B cell (primary cell): ENCODE results near the gene ARID4B. TPM values are rescaled to one million over a fixed set of nuclear protein-coding genes. Genes with fewer than 3 reads are reported as not detected.

Source experiments
- ATAC-seq: fragments of 200-7000 bp; cut with Tn5 transposase; one replicate; pipeline ENCODE4 v1.10.0; 2021; ENCODE audit warnings: low read depth, mild to moderate bottlenecking, moderate number of reproducible peaks, moderate library complexity
- CTCF ChIA-PET: fragments of 350-600 bp; sonication (Branson Sonifier 250); formaldehyde crosslinking; loops from one replicate; lab custom pipeline; 2021; ENCODE audit warnings: antibody characterized with exemption, inconsistent platforms; lab: Charles Lee
- POLR2A ChIA-PET: fragments of 350-600 bp; sonication (Branson Sonifier 250); formaldehyde crosslinking; loops from one replicate; lab custom pipeline; 2021; ENCODE audit warnings: antibody characterized with exemption; lab: Charles Lee
- DNase-seq: peaks from one replicate; pipeline ENCODE4 v3.0.0; 2013
- H2AFZ ChIP-seq: 2 replicates; pipeline ENCODE4 v1.6.1; 2012; ENCODE audit warnings: mild to moderate bottlenecking, low read depth, low read length; ENCODE audit not compliant: insufficient read depth, poor library complexity, severe bottlenecking
- H3K27ac ChIP-seq, 2 donors: 1 replicate in 1 of 2; 2 replicates in 1 of 2; pipeline ENCODE4 v1.5.1; 2012 to 2013; ENCODE audit warnings: low read length in 2 of 2, mild to moderate bottlenecking in 2 of 2, moderate library complexity in 1 of 2
- H3K27me3 ChIP-seq, 4 experiments: fragments of 200-600 bp in 1 of 4; sonication (generic) in 1 of 4; replicated peaks in 1 of 4; 1 replicate in 2 of 4; 2 replicates in 2 of 4; pipeline versions ENCODE4 v1.6.1 to v1.7.0; 2013 to 2016; ENCODE audit warnings: low read length in 3 of 4, mild to moderate bottlenecking in 2 of 4, mixed read lengths in 1 of 4, moderate library complexity in 1 of 4; ENCODE audit not compliant: insufficient read depth in 4 of 4, control insufficient read depth in 3 of 4; ENCODE audit errors: control extremely low read depth in 1 of 4
- H3K36me3 ChIP-seq, 2 experiments: replicated peaks in 1 of 2; 1 replicate in 1 of 2; 2 replicates in 1 of 2; pipeline versions ENCODE4 v1.6.1 to v1.7.1; 2013; ENCODE audit warnings: low read length in 1 of 2; ENCODE audit not compliant: insufficient read depth in 2 of 2, control insufficient read depth in 1 of 2; ENCODE audit errors: control extremely low read depth in 1 of 2, extremely low read depth in 1 of 2
- H3K4me1 ChIP-seq, 2 donors: fragments of 200-600 bp in 1 of 2; sonication (generic) in 1 of 2; 1 replicate in 1 of 2; 2 replicates in 1 of 2; pipeline versions ENCODE4 v1.5.1 to v1.6.1; 2013 to 2017; ENCODE audit warnings: low read length in 2 of 2; ENCODE audit not compliant: control insufficient read depth in 2 of 2, insufficient read depth in 2 of 2
- H3K4me2 ChIP-seq: replicated peaks from 2 replicates; pipeline ENCODE3; 2012; ENCODE audit warnings: mild to moderate bottlenecking, low read depth, low read length; ENCODE audit not compliant: poor library complexity, severe bottlenecking
- H3K4me3 ChIP-seq, 5 experiments: fragments of 200-600 bp in 1 of 5; sonication (generic) in 1 of 5; 1 replicate in 3 of 5; 2 replicates in 2 of 5; pipeline versions ENCODE4 v1.5.1 to v1.7.0; 2011 to 2016; ENCODE audit warnings: low read length in 4 of 5, mild to moderate bottlenecking in 4 of 5, low read depth in 2 of 5, control low read depth in 1 of 5, moderate library complexity in 1 of 5; ENCODE audit not compliant: insufficient read depth in 1 of 5; ENCODE audit errors: control extremely low read depth in 1 of 5, extremely low read depth in 1 of 5
- H3K79me2 ChIP-seq: fragments of 200-600 bp; sonication (generic); one replicate; pipeline ENCODE4 v1.6.0; 2016; ENCODE audit warnings: low read length; ENCODE audit not compliant: control insufficient read depth, insufficient read depth
- H3K9ac ChIP-seq: fragments of 200-600 bp; sonication (generic); 2 replicates; pipeline ENCODE4 v1.6.1; 2017; ENCODE audit warnings: mild to moderate bottlenecking, low read length, moderate library complexity
- H3K9me3 ChIP-seq, 3 donors: one replicate each; pipeline versions ENCODE4 v1.6.1 to v1.7.1; 2013; ENCODE audit warnings: low read length in 2 of 3; ENCODE audit not compliant: control insufficient read depth in 2 of 3, insufficient read depth in 1 of 3; ENCODE audit errors: control extremely low read depth in 1 of 3
- H4K20me1 ChIP-seq: 2 replicates; pipeline ENCODE4 v1.6.0; 2012; ENCODE audit warnings: mild to moderate bottlenecking, low read length; ENCODE audit not compliant: insufficient read depth, control insufficient read depth, poor library complexity, severe bottlenecking
- H3K27ac Mint-ChIP-seq: one replicate; pipeline ENCODE4 v1.8.0; 2021; ENCODE audit warnings: mixed read lengths
- H3K27me3 Mint-ChIP-seq: one replicate; pipeline ENCODE4 v1.8.0; 2021; ENCODE audit warnings: mixed read lengths
- H3K4me1 Mint-ChIP-seq: one replicate; pipeline ENCODE4 v1.8.0; 2021; ENCODE audit warnings: mixed read lengths
- H3K4me3 Mint-ChIP-seq: one replicate; pipeline ENCODE4 v1.8.0; 2021; ENCODE audit warnings: mixed read lengths
- H3K9me3 Mint-ChIP-seq: one replicate; pipeline ENCODE4 v1.8.0; 2022; ENCODE audit warnings: mixed read lengths; ENCODE audit not compliant: insufficient read depth
- EZH2 ChIP-seq: IDR thresholded peaks from 2 replicates; pipeline ENCODE4 v1.6.1; 2012; ENCODE audit warnings: borderline replicate concordance, low read depth, mild to moderate bottlenecking, moderate library complexity, low read length; ENCODE audit not compliant: insufficient read depth, poor library complexity, severe bottlenecking
- WGBS: methylation state at CpG from one replicate; pipeline ENCODE4 v1.1.5; 2013; ENCODE audit warnings: missing lambda C conversion rate; ENCODE audit not compliant: insufficient coverage; 5-methylcytosine and 5-hydroxymethylcytosine counted together
- intact Hi-C: fragments of 100-400 bp; cut with micrococcal nuclease; formaldehyde crosslinking; loops from one replicate; pipeline ENCODE4 v1.10.0; 2022
- polyA plus RNA-seq: library from polyadenylated mRNA; depleted of rRNA; stranded (reverse); fragments of >200 nt; gene quantifications from 2 replicates; pipeline ENCODE4 v1.2.3, GENCODE V29; 2012
- total RNA-seq, 2 donors: library from RNA; stranded (reverse); fragments of 120-200 nt in 1 of 2; gene quantifications; 1 replicate in 1 of 2; 2 replicates in 1 of 2; pipeline versions ENCODE4 v1.2.3 to v1.2.4, GENCODE V29; 2013 to 2022
- TF ChIP-seq, protein P1 (sequence below): fragments of 200-600 bp; IDR thresholded peaks from one replicate; pipeline ENCODE4 v1.8.0; 2022; ENCODE audit warnings: antibody characterized with exemption, mild to moderate bottlenecking

ARID4B gene
- total and polyA plus RNA-seq, 2 donors (not counting 1 experiment from before 2014, with no cell fraction given), result 13.2 to 110 TPM

GRCh38 chr1:235341334-235341733 lies 13.4 kb upstream of the ARID4B start:
- peaks cover 6% of the 10 kb centered on the region for H3K4me1 Mint-ChIP-seq
- Histone ChIP-seq H3K4me2 (no peak overlapping the region), H3K27me3 (no peaks in the 10 kb centered on the region), H3K27ac (no peak overlapping the region), H4K20me1 (peaks cover 5% of the 10 kb centered on the region), H3K4me1 (peaks cover 6 to 7% of the 10 kb centered on the region in 2 donors), H2AFZ (no peak overlapping the region), H3K9me3 (no peaks in the 10 kb centered on the region), H3K79me2 (peaks cover 38% of the 10 kb centered on the region), H3K36me3 (peaks cover 8 to 31% of the 10 kb centered on the region in 2 experiments), H3K4me3 (no peak overlapping the region), H3K9ac (no peak overlapping the region)
- intact Hi-C loops, result no loop called here
- H3K27me3 Mint-ChIP-seq, result no peaks in the 10 kb centered on the region
- ATAC-seq, result no peak
- TF ChIP-seq, protein P1, sequence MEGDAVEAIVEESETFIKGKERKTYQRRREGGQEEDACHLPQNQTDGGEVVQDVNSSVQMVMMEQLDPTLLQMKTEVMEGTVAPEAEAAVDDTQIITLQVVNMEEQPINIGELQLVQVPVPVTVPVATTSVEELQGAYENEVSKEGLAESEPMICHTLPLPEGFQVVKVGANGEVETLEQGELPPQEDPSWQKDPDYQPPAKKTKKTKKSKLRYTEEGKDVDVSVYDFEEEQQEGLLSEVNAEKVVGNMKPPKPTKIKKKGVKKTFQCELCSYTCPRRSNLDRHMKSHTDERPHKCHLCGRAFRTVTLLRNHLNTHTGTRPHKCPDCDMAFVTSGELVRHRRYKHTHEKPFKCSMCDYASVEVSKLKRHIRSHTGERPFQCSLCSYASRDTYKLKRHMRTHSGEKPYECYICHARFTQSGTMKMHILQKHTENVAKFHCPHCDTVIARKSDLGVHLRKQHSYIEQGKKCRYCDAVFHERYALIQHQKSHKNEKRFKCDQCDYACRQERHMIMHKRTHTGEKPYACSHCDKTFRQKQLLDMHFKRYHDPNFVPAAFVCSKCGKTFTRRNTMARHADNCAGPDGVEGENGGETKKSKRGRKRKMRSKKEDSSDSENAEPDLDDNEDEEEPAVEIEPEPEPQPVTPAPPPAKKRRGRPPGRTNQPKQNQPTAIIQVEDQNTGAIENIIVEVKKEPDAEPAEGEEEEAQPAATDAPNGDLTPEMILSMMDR, result no peak
- TF ChIP-seq EZH2, result no peak
- DNase-seq, result no peak
- no peak overlapping the region for H3K27ac Mint-ChIP-seq
- WGBS, result 100% methylated on average over 1 of the region's 1 CpG
- ChIA-PET POLR2A (no interaction called here), CTCF (no interaction called here)
- no peak overlapping the region for H3K4me3 Mint-ChIP-seq
- H3K9me3 Mint-ChIP-seq, result no peaks in the 10 kb centered on the region

GRCh38 chr1:235339746-235340145 lies 11.8 kb upstream of the ARID4B start:
- TF ChIP-seq EZH2, result no peak
- TF ChIP-seq, protein P1, result no peak
- Histone ChIP-seq H3K4me3 (no peak overlapping the region), H3K27ac (no peak overlapping the region), H3K79me2 (peaks cover 53% of the 10 kb centered on the region), H4K20me1 (peaks cover 9% of the 10 kb centered on the region), H3K9me3 (no peaks in the 10 kb centered on the region), H3K36me3 (peaks cover 8 to 35% of the 10 kb centered on the region in 2 experiments), H3K4me2 (no peak overlapping the region), H3K9ac (no peak overlapping the region), H2AFZ (no peak overlapping the region), H3K4me1 (peaks cover 6 to 7% of the 10 kb centered on the region in 2 donors), H3K27me3 (no peaks in the 10 kb centered on the region)
- ChIA-PET POLR2A (no interaction called here), CTCF (no interaction called here)
- Mint-ChIP-seq H3K27me3 (no peaks in the 10 kb centered on the region), H3K4me1 (peaks cover 6% of the 10 kb centered on the region), H3K27ac (no peak overlapping the region), H3K4me3 (no peak overlapping the region), H3K9me3 (no peaks in the 10 kb centered on the region)
- intact Hi-C loops, result no loop called here
- DNase-seq (no peak), ATAC-seq (no peak)
- no CpG with 5 or more reads among the region's 8 CpGs for WGBS
